Measurements from ENCODE around the gene WNT16. TPM values are rescaled to one million over a fixed set of nuclear protein-coding genes. Genes with fewer than 3 reads are reported as not detected.

WNT16 gene
- total RNA-seq, 1 donor from 2014 or later: not detected

DNA sequence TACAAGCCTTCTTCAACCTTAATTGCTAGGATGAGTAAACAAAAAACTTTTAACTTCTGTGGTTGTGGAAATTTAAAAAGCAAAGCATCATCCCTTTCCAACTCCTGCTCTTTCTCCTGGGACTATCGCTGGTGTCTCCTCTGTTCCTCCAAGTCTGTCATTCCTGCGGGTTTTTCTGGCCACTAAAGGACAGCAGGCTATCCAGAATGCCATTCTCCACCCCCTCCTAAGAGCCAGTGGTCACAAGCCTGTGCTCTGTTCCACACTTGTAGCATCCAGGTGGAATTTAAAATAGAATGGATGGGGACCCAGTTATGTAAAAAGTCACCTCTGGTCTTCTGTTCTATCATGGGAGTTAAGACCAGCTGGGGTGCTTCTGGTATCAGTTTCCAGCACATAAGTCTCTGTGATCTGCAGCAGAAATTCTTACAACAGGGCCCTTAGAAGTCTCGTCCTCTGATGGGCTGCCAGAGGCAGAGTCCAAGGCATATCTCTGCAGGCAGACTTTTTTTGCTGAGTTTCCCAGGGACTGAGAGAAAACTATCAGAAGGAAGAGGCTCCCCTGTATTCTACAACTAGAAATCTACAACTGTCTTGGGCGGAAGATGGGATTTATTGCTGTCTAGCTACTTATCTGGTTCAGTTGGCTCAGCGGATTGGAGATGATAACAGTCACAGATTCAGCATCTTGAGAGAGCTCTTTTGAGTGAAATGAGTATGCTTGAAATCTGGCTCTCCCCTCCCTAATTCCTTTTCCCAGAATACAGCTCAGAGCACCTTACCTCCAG, 5.1 kb upstream of the WNT16 start:
- Histone ChIP-seq H3K27me3 (ENCODE audit: low read depth) (peaks cover 57% of the 10 kb centered on the region), H3K4me3 (no peak overlapping the region), H3K36me3 (no peaks in the 10 kb centered on the region), H3K9me3 (replicated peaks) (no peaks in the 10 kb centered on the region), H3K27ac (replicated peaks) (no peak overlapping the region), H3K4me1 (peaks cover 2% of the 10 kb centered on the region)
- DNase-seq: no peak
- intact Hi-C loops (cut with micrococcal nuclease): no loop called here
- TF ChIP-seq, protein P1, sequence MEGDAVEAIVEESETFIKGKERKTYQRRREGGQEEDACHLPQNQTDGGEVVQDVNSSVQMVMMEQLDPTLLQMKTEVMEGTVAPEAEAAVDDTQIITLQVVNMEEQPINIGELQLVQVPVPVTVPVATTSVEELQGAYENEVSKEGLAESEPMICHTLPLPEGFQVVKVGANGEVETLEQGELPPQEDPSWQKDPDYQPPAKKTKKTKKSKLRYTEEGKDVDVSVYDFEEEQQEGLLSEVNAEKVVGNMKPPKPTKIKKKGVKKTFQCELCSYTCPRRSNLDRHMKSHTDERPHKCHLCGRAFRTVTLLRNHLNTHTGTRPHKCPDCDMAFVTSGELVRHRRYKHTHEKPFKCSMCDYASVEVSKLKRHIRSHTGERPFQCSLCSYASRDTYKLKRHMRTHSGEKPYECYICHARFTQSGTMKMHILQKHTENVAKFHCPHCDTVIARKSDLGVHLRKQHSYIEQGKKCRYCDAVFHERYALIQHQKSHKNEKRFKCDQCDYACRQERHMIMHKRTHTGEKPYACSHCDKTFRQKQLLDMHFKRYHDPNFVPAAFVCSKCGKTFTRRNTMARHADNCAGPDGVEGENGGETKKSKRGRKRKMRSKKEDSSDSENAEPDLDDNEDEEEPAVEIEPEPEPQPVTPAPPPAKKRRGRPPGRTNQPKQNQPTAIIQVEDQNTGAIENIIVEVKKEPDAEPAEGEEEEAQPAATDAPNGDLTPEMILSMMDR (IDR thresholded peaks at IDR 0.05; ENCODE audit: borderline replicate concordance): no peak

DNA sequence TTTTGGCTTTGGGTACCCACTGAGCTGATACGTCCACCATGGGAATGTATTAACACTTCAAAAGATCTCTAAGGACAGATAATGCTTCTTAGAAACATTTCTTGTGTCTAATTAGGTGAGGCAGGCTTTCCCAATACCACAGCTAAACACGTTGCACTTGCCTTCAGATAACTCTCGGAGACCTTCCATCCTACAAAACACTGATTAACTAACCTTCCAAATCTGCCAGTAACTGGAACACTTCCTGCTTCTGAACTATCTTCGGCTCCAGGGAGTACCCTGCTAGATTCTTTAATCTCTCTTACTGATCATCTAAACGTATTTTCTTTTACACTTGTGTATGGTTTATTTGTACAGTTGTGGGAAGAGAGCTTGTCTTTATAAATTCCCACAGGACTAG, 1.1 kb upstream of the WNT16 start:
- no peak overlapping the region for H3K27ac ChIP-seq (replicated peaks)
- H3K9me3 ChIP-seq (replicated peaks): no peaks in the 10 kb centered on the region
- intact Hi-C loops (cut with micrococcal nuclease): no loop called here
- peaks cover 97% of the 10 kb centered on the region for H3K27me3 ChIP-seq (ENCODE audit: low read depth)
- no peak for DNase-seq
- H3K36me3 ChIP-seq: no peaks in the 10 kb centered on the region
- H3K4me1 ChIP-seq: peaks cover 23% of the 10 kb centered on the region
- no peak overlapping the region for H3K4me3 ChIP-seq
- TF ChIP-seq, protein P1 (IDR thresholded peaks at IDR 0.05; ENCODE audit: borderline replicate concordance): no peak

DNA sequence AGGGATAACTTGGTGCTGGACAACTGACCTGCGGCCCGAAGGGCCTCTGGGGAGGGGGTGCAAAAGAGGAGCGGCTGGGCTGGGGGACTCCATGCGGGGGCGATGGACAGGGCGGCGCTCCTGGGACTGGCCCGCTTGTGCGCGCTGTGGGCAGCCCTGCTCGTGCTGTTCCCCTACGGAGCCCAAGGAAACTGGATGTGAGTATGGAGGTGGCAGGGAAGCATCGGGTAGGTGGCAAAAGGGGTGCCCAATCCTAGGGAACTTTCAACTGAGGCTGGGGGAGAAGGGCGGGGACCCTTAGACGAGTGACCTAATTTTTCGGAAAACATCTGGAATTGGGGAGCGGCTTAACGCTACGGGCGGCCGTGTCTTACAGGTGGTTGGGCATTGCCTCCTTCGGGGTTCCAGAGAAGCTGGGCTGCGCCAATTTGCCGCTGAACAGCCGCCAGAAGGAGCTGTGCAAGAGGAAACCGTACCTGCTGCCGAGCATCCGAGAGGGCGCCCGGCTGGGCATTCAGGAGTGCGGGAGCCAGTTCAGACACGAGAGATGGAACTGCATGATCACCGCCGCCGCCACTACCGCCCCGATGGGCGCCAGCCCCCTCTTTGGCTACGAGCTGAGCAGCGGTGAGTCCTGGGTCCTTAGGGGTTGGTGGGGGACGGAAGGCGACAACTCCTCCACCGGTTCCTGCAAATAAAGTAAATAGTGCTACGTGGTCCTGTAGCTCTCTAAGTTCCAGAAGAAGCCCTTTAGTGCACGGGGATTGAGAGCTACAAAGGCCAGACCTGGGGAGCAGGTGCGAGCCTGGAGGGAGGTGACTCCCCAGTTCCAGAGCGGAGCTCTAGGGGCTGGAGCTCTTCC, 622 bp downstream of the WNT16 start:
- H3K27me3 ChIP-seq (ENCODE audit: low read depth): peaks cover 100% of the 10 kb centered on the region
- H3K4me3 ChIP-seq: peak overlapping the region; percentile 62
- no peak overlapping the region for H3K27ac ChIP-seq (replicated peaks)
- TF ChIP-seq, protein P1 (IDR thresholded peaks at IDR 0.05; ENCODE audit: borderline replicate concordance): no peak
- H3K36me3 ChIP-seq: no peaks in the 10 kb centered on the region
- DNase-seq: no peak
- intact Hi-C loops (cut with micrococcal nuclease): no loop called here
- H3K4me1 ChIP-seq: peaks cover 23% of the 10 kb centered on the region
- H3K9me3 ChIP-seq (replicated peaks): no peaks in the 10 kb centered on the region

DNA sequence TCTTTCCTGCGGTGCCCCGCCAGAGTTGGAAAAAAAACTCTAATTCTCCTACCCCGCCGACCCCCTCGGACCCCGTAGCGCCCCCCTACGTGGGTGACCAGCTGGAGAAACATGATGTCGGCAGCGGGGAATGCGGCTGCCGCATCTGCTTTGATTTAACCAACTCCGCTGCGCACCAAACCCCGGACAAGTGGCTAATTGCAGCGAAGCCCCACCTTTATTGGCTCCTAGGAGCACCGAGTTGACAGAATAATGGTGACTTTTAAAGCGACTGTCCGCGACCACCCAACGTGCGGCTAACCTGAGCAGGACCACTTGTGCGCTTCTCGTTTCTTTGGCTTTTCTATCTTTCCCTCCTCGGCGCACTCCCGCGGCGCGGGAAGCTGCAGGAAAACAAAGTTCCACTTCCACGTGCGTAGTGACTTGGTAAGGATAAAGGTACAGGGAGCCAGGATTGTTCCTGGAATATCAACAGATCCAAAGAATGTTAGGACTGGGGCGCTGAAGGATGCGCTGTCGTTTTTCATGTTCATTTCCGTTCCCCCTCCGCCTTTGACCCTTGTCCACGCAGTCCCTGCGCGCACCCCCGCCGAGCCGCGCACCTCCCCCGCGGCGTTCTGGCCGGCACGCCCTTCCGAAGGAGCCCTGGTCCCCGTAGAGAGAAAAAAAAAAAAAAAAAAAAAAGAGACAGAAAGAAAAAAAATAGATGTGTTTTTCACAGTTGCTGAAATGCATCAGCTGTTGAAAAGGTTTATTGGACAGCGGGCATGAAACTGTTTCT, 1.4 kb downstream of the WNT16 start:
- Histone ChIP-seq H3K27me3 (ENCODE audit: low read depth) (peaks cover 100% of the 10 kb centered on the region), H3K4me3 (peak overlapping the region; percentile 62), H3K4me1 (peaks cover 23% of the 10 kb centered on the region), H3K9me3 (replicated peaks) (no peaks in the 10 kb centered on the region), H3K27ac (replicated peaks) (no peak overlapping the region), H3K36me3 (no peaks in the 10 kb centered on the region)
- TF ChIP-seq, protein P1 (IDR thresholded peaks at IDR 0.05; ENCODE audit: borderline replicate concordance): no peak
- no peak for DNase-seq
- intact Hi-C loops (cut with micrococcal nuclease): no loop called here

DNA sequence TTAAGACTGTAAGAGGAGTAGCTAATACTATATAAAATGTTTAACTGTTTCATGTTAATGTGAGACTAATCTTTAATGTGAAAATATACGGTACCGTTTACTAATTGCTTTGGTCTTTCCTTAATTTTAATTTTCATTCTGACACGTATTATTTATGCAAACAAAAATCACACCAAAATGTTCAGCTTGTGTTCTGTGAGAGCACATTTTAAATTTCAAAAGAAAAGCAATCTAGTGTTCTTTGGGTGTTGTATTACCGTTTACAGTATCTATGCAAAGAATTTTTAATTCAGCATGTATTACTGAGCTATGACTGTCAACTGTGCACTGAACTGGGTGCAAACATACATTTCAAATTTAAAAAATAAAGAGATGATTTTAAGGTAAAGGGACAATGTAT, 2.2 kb downstream of the WNT16 start:
- H3K27me3 ChIP-seq (ENCODE audit: low read depth): peaks cover 96% of the 10 kb centered on the region
- H3K4me1 ChIP-seq: peaks cover 23% of the 10 kb centered on the region
- intact Hi-C loops (cut with micrococcal nuclease): no loop called here
- H3K27ac ChIP-seq (replicated peaks): no peak overlapping the region
- no peaks in the 10 kb centered on the region for H3K9me3 ChIP-seq (replicated peaks)
- no peaks in the 10 kb centered on the region for H3K36me3 ChIP-seq
- TF ChIP-seq, protein P1 (IDR thresholded peaks at IDR 0.05; ENCODE audit: borderline replicate concordance): no peak
- DNase-seq: no peak
- H3K4me3 ChIP-seq: no peak overlapping the region
